Measurements from ENCODE around the gene ICE2. TPM values are rescaled to one million over a fixed set of nuclear protein-coding genes. Genes with fewer than 3 reads are reported as not detected.

The ICE2 gene, protein sequence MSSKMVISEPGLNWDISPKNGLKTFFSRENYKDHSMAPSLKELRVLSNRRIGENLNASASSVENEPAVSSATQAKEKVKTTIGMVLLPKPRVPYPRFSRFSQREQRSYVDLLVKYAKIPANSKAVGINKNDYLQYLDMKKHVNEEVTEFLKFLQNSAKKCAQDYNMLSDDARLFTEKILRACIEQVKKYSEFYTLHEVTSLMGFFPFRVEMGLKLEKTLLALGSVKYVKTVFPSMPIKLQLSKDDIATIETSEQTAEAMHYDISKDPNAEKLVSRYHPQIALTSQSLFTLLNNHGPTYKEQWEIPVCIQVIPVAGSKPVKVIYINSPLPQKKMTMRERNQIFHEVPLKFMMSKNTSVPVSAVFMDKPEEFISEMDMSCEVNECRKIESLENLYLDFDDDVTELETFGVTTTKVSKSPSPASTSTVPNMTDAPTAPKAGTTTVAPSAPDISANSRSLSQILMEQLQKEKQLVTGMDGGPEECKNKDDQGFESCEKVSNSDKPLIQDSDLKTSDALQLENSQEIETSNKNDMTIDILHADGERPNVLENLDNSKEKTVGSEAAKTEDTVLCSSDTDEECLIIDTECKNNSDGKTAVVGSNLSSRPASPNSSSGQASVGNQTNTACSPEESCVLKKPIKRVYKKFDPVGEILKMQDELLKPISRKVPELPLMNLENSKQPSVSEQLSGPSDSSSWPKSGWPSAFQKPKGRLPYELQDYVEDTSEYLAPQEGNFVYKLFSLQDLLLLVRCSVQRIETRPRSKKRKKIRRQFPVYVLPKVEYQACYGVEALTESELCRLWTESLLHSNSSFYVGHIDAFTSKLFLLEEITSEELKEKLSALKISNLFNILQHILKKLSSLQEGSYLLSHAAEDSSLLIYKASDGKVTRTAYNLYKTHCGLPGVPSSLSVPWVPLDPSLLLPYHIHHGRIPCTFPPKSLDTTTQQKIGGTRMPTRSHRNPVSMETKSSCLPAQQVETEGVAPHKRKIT
- total RNA-seq, result 67.2 to 72.4 TPM (median 67.2 TPM) in 3 replicates

- H3K9me3 Mint-ChIP-seq, result no peaks in the 10 kb centered on the region
- DNase-seq (ENCODE audit: low spot score in 2 of 2, unreplicated experiment in 2 of 2), result peak; percentile 90 to 94
- H3K36me3 Mint-ChIP-seq, result peaks cover 7% of the 10 kb centered on the region
- H3K27ac Mint-ChIP-seq, result peak within 1 kb of the TSS; percentile 99
- TF ChIP-seq, protein P1, sequence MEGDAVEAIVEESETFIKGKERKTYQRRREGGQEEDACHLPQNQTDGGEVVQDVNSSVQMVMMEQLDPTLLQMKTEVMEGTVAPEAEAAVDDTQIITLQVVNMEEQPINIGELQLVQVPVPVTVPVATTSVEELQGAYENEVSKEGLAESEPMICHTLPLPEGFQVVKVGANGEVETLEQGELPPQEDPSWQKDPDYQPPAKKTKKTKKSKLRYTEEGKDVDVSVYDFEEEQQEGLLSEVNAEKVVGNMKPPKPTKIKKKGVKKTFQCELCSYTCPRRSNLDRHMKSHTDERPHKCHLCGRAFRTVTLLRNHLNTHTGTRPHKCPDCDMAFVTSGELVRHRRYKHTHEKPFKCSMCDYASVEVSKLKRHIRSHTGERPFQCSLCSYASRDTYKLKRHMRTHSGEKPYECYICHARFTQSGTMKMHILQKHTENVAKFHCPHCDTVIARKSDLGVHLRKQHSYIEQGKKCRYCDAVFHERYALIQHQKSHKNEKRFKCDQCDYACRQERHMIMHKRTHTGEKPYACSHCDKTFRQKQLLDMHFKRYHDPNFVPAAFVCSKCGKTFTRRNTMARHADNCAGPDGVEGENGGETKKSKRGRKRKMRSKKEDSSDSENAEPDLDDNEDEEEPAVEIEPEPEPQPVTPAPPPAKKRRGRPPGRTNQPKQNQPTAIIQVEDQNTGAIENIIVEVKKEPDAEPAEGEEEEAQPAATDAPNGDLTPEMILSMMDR (IDR thresholded peaks at IDR 0.05; ENCODE audit: unreplicated experiment), result no peak
- peak within 1 kb of the TSS; percentile 95 for H3K4me3 Mint-ChIP-seq
- H3K4me1 Mint-ChIP-seq, result peaks cover 35% of the 10 kb centered on the region
- no peaks in the 10 kb centered on the region for H3K27me3 Mint-ChIP-seq (ENCODE audit: low read depth)
Observed at GRCh38 chr15:60478566-60479360, at the start of gene ICE2. Gene ICE2 (minus strand): TSS chr15:60479142. CDS start chr15:60477977, 1,165 bp downstream.

DNA sequence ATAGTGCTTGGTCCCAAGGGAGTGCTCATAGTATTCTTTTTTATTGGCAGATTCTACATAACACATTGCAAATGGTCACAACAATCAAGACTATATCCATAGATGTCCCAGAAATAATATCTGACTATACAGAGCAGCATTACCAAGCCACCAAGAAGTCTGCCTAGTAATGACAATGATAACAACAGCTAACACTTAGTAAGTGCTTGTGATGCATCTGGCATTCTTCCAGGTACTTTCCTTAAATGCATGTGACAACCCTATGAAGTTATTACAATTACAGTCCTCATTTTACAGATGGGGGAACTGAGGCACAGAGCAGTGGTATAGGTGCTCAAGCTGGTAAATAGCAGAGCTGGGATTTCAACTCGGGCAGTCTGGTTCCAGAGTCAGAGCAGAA lies 49.6 kb upstream of the ICE2 start:
- H3K4me3 Mint-ChIP-seq, result no peak overlapping the region
- TF ChIP-seq, protein P1 (IDR thresholded peaks at IDR 0.05; ENCODE audit: unreplicated experiment), result no peak
- peaks cover 24% of the 10 kb centered on the region for H3K4me1 Mint-ChIP-seq
- no peaks in the 10 kb centered on the region for H3K36me3 Mint-ChIP-seq
- no peak overlapping the region for H3K27ac Mint-ChIP-seq
- H3K9me3 Mint-ChIP-seq, result no peaks in the 10 kb centered on the region
- no peaks in the 10 kb centered on the region for H3K27me3 Mint-ChIP-seq (ENCODE audit: low read depth)
- DNase-seq (ENCODE audit: low spot score in 2 of 2, unreplicated experiment in 2 of 2), result no peak

GRCh38 chr15:60527456-60527855 lies 48.5 kb upstream of the ICE2 start:
- DNase-seq (ENCODE audit: low spot score in 2 of 2, unreplicated experiment in 2 of 2), result no peak
- TF ChIP-seq, protein P1 (IDR thresholded peaks at IDR 0.05; ENCODE audit: unreplicated experiment), result no peak
- Mint-ChIP-seq H3K9me3 (no peaks in the 10 kb centered on the region), H3K27ac (no peak overlapping the region), H3K27me3 (ENCODE audit: low read depth) (no peaks in the 10 kb centered on the region), H3K36me3 (peaks cover 2% of the 10 kb centered on the region), H3K4me1 (peaks cover 24% of the 10 kb centered on the region), H3K4me3 (no peak overlapping the region)

GRCh38 chr15:60526127-60526616 lies 47.2 kb upstream of the ICE2 start:
- TF ChIP-seq, protein P1 (IDR thresholded peaks at IDR 0.05; ENCODE audit: unreplicated experiment), result no peak
- Mint-ChIP-seq H3K9me3 (no peaks in the 10 kb centered on the region), H3K36me3 (peaks cover 2% of the 10 kb centered on the region), H3K4me1 (peaks cover 16% of the 10 kb centered on the region), H3K4me3 (no peak overlapping the region), H3K27me3 (ENCODE audit: low read depth) (no peaks in the 10 kb centered on the region), H3K27ac (no peak overlapping the region)
- DNase-seq (ENCODE audit: low spot score in 2 of 2, unreplicated experiment in 2 of 2), result no peak
